HepG2 (cell line): ENCODE results near the gene MT1A. TPM values are rescaled to one million over a fixed set of nuclear protein-coding genes. Genes with fewer than 3 reads are reported as not detected.

ENCODE experiments used
- AHR ChIP-seq: IDR thresholded peaks from 2 replicates; pipeline ENCODE4 v1.6.1; 2018; ENCODE audit warnings: missing genetic modification reagents, missing compliant biosample characterization
- CREM ChIP-seq, 2 experiments: sonication (generic) in 1 of 2; formaldehyde crosslinking in 1 of 2; IDR thresholded peaks; 2 replicates each; pipeline versions ENCODE4 v1.4.0 to v1.6.1; 2016 to 2020; ENCODE audit warnings: antibody characterized with exemption in 1 of 2, mild to moderate bottlenecking in 1 of 2, missing genetic modification reagents in 1 of 2
- HMG20A ChIP-seq: IDR thresholded peaks from 2 replicates; pipeline ENCODE4 v1.6.1; 2016; ENCODE audit warnings: borderline replicate concordance
- ISL2 ChIP-seq: sonication (generic); formaldehyde crosslinking; IDR thresholded peaks from 2 replicates; pipeline ENCODE4 v1.5.0; 2020; ENCODE audit warnings: missing genetic modification reagents
- MAF1 ChIP-seq: sonication (generic); formaldehyde crosslinking; IDR thresholded peaks from 2 replicates; pipeline ENCODE4 v1.5.0; 2020; ENCODE audit warnings: missing genetic modification reagents, borderline replicate concordance
- MTA3 ChIP-seq: sonication (generic); formaldehyde crosslinking; IDR thresholded peaks from 2 replicates; pipeline ENCODE4 v1.4.0; 2020; ENCODE audit warnings: missing genetic modification reagents
- MXD1 ChIP-seq: sonication (generic); formaldehyde crosslinking; IDR thresholded peaks from 2 replicates; pipeline ENCODE4 v1.4.0; 2020; ENCODE audit warnings: mild to moderate bottlenecking, missing genetic modification reagents
- NR2F1 ChIP-seq, 2 experiments: fragments of 450-650 bp in 1 of 2; formaldehyde crosslinking in 1 of 2; IDR thresholded peaks; 2 replicates each; pipeline versions ENCODE4 v1.5.0 to v1.6.1; 2016 to 2020; ENCODE audit warnings: mild to moderate bottlenecking in 1 of 2, missing compliant biosample characterization in 1 of 2, missing genetic modification reagents in 1 of 2, moderate library complexity in 1 of 2
- PITX1 ChIP-seq: sonication (generic); formaldehyde crosslinking; IDR thresholded peaks from 2 replicates; pipeline ENCODE4 v1.5.1; 2020; ENCODE audit warnings: mild to moderate bottlenecking, missing genetic modification reagents
- PLSCR1 ChIP-seq: sonication (generic); formaldehyde crosslinking; IDR thresholded peaks from 2 replicates; pipeline ENCODE4 v1.5.0; 2020; ENCODE audit warnings: missing genetic modification reagents, mild to moderate bottlenecking, borderline replicate concordance
- RBM22 ChIP-seq: fragments of 200-400 bp; formaldehyde crosslinking; optimal IDR thresholded peaks from 2 replicates; pipeline ENCODE3; 2017; ENCODE audit warnings: mild to moderate bottlenecking, low read length, moderate library complexity
- SOX5 ChIP-seq: IDR thresholded peaks from 2 replicates; pipeline ENCODE4 v1.6.1; 2016; ENCODE audit warnings: borderline replicate concordance
- STAG1 ChIP-seq: sonication (generic); formaldehyde crosslinking; IDR thresholded peaks from 2 replicates; pipeline ENCODE4 v1.4.0; 2020; ENCODE audit warnings: missing genetic modification reagents
- THYN1 ChIP-seq: sonication (generic); formaldehyde crosslinking; IDR thresholded peaks from 2 replicates; pipeline ENCODE4 v1.8.1; 2023; ENCODE audit warnings: low read depth, mild to moderate bottlenecking, moderate library complexity, missing genetic modification reagents, borderline replicate concordance
- ZBTB20 ChIP-seq: sonication (generic); formaldehyde crosslinking; IDR thresholded peaks from 2 replicates; pipeline ENCODE4 v1.8.1; 2023; ENCODE audit warnings: missing genetic modification reagents, low read depth, mild to moderate bottlenecking, borderline replicate concordance
- ZBTB8A ChIP-seq: sonication (generic); formaldehyde crosslinking; IDR thresholded peaks from 2 replicates; pipeline ENCODE4 v1.4.0; 2020; ENCODE audit warnings: mild to moderate bottlenecking, low read depth, missing genetic modification reagents, borderline replicate concordance
- ZNF207 ChIP-seq: fragments of 450-650 bp; IDR thresholded peaks from 2 replicates; pipeline ENCODE4 v1.6.1; 2016; ENCODE audit warnings: antibody characterized with exemption, borderline replicate concordance
- ZNF3 ChIP-seq: IDR thresholded peaks from 2 replicates; pipeline ENCODE4 v1.7.0; 2017; ENCODE audit warnings: inconsistent platforms
- ZNF34 ChIP-seq: sonication (generic); formaldehyde crosslinking; IDR thresholded peaks from 2 replicates; pipeline ENCODE4 v1.4.0; 2020; ENCODE audit warnings: mild to moderate bottlenecking, missing genetic modification reagents, borderline replicate concordance
- ZNF639 ChIP-seq: conservative IDR thresholded peaks from 2 replicates; pipeline ENCODE4 v1.6.1; 2018; ENCODE audit warnings: missing genetic modification reagents
- ZNF883 ChIP-seq: sonication (generic); formaldehyde crosslinking; IDR thresholded peaks from 2 replicates; pipeline ENCODE4 v1.5.1; 2020; ENCODE audit warnings: mild to moderate bottlenecking, missing genetic modification reagents; ENCODE audit errors: not compliant biosample characterization
- polyA plus RNA-seq, 8 experiments: library from polyadenylated mRNA; depleted of rRNA in 3 of 8; stranded (reverse) in 7 of 8; unstranded in 1 of 8; fragments of >200 nt; fragmentation: Illumina TruSeq in 4 of 8; extraction: Trizol in 4 of 8; gene quantifications; 2 replicates each; pipeline versions ENCODE4 v1.2.1 to v1.2.3, GENCODE V29; 2011 to 2016; ENCODE audit warnings: low read depth in 4 of 8, missing spikeins in 1 of 8, mixed read lengths in 1 of 8; ENCODE audit not compliant: insufficient read depth in 1 of 8
- total RNA-seq, 5 experiments: library from RNA; depleted of rRNA; stranded (reverse); fragments of >200 nt; fragmentation: Illumina TruSeq; extraction: Trizol; gene quantifications; 2 replicates each; pipeline ENCODE4 v1.2.3, GENCODE V29; 2016; ENCODE audit warnings: low read depth in 1 of 5
- TF ChIP-seq, protein P1 (sequence below): IDR thresholded peaks from 2 replicates; pipeline ENCODE4 v1.6.1; 2016; ENCODE audit warnings: low read depth
- TF ChIP-seq, protein P2 (sequence below): sonication (generic); formaldehyde crosslinking; IDR thresholded peaks from 2 replicates; pipeline ENCODE4 v1.5.1; 2020; ENCODE audit warnings: missing genetic modification reagents, mild to moderate bottlenecking, borderline replicate concordance
- TF ChIP-seq, protein P3 (sequence below): sonication (generic); formaldehyde crosslinking; IDR thresholded peaks from 2 replicates; pipeline ENCODE4 v1.4.0; 2020; ENCODE audit warnings: missing genetic modification reagents

Gene MT1A
- total and polyA plus RNA-seq, 2 of the 13 experiments (the other 11 are each of a cell fraction or from before 2014, with no cell fraction given): 8.3 to 10.4 TPM

GRCh38 chr16:56610017-56610608 lies 28.4 kb upstream of the MT1A start (continued):
- TF ChIP-seq ZNF639 (CRISPR knock-in tag): no peak
- TF ChIP-seq ZBTB8A (CRISPR knock-in tag): no peak
- TF ChIP-seq, protein P1, sequence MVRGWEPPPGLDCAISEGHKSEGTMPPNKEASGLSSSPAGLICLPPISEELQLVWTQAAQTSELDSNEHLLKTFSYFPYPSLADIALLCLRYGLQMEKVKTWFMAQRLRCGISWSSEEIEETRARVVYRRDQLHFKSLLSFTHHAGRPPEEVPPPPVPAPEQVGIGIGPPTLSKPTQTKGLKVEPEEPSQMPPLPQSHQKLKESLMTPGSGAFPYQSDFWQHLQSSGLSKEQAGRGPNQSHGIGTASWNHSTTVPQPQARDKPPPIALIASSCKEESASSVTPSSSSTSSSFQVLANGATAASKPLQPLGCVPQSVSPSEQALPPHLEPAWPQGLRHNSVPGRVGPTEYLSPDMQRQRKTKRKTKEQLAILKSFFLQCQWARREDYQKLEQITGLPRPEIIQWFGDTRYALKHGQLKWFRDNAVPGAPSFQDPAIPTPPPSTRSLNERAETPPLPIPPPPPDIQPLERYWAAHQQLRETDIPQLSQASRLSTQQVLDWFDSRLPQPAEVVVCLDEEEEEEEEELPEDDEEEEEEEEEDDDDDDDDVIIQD: no peak
- no peak for TF ChIP-seq CREM (IDR thresholded peaks at IDR 0.05)
- TF ChIP-seq CREM (CRISPR knock-in tag; IDR thresholded peaks at IDR 0.05): no peak
- no peak for TF ChIP-seq STAG1 (CRISPR knock-in tag)
- no peak for TF ChIP-seq HMG20A
- TF ChIP-seq AHR (CRISPR knock-in tag): no peak; the same call in 1 of the 2 replicates
- no peak for TF ChIP-seq ZBTB20 (CRISPR knock-in tag)
- TF ChIP-seq ISL2 (CRISPR knock-in tag): no peak
- TF ChIP-seq ZNF3 (CRISPR knock-in tag): no peak
- TF ChIP-seq THYN1 (CRISPR knock-in tag): no peak
- TF ChIP-seq MAF1 (CRISPR knock-in tag): no peak
- TF ChIP-seq PLSCR1 (CRISPR knock-in tag): no peak
- no peak for TF ChIP-seq ZNF207
- TF ChIP-seq ZNF883: no peak
- TF ChIP-seq, protein P2, sequence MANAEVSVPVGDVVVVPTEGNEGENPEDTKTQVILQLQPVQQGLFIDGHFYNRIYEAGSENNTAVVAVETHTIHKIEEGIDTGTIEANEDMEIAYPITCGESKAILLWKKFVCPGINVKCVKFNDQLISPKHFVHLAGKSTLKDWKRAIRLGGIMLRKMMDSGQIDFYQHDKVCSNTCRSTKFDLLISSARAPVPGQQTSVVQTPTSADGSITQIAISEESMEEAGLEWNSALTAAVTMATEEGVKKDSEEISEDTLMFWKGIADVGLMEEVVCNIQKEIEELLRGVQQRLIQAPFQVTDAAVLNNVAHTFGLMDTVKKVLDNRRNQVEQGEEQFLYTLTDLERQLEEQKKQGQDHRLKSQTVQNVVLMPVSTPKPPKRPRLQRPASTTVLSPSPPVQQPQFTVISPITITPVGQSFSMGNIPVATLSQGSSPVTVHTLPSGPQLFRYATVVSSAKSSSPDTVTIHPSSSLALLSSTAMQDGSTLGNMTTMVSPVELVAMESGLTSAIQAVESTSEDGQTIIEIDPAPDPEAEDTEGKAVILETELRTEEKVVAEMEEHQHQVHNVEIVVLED (CRISPR knock-in tag): no peak
- TF ChIP-seq MXD1 (CRISPR knock-in tag): no peak
- TF ChIP-seq RBM22: no peak
- no peak for TF ChIP-seq NR2F1 (CRISPR knock-in tag; IDR thresholded peaks at IDR 0.05)
- TF ChIP-seq, protein P3, sequence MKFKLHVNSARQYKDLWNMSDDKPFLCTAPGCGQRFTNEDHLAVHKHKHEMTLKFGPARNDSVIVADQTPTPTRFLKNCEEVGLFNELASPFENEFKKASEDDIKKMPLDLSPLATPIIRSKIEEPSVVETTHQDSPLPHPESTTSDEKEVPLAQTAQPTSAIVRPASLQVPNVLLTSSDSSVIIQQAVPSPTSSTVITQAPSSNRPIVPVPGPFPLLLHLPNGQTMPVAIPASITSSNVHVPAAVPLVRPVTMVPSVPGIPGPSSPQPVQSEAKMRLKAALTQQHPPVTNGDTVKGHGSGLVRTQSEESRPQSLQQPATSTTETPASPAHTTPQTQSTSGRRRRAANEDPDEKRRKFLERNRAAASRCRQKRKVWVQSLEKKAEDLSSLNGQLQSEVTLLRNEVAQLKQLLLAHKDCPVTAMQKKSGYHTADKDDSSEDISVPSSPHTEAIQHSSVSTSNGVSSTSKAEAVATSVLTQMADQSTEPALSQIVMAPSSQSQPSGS (CRISPR knock-in tag): no peak
- no peak for TF ChIP-seq PITX1 (CRISPR knock-in tag)
- no peak for TF ChIP-seq MTA3 (CRISPR knock-in tag)
- TF ChIP-seq SOX5 (CRISPR knock-in tag): no peak; the same call in 1 of the 2 replicates
- no peak for TF ChIP-seq ZNF34 (CRISPR knock-in tag)
